HG03439 (cell line): ENCODE measurements around the gene DDX4.

Experiments used
- ATAC-seq: cut with Tn5 transposase; IDR thresholded peaks from one replicate; pipeline ENCODE4 v1.9.1; 2021; ENCODE audit warnings: mild to moderate bottlenecking, moderate library complexity; ENCODE audit not compliant: unreplicated experiment

Gene DDX4

GRCh38 chr5:55864606-55865541 is 127.0 kb downstream of the DDX4 start:
- no peak for ATAC-seq

- ATAC-seq, result no peak
These were observed 128.0 kb downstream of the DDX4 start for GRCh38 chr5:55865831-55866230.

GRCh38 chr5:55866485-55866884 is 128.6 kb downstream of the DDX4 start:
- ATAC-seq, result no peak
